Measurements from ENCODE around the gene UBE2J2.

DNA sequence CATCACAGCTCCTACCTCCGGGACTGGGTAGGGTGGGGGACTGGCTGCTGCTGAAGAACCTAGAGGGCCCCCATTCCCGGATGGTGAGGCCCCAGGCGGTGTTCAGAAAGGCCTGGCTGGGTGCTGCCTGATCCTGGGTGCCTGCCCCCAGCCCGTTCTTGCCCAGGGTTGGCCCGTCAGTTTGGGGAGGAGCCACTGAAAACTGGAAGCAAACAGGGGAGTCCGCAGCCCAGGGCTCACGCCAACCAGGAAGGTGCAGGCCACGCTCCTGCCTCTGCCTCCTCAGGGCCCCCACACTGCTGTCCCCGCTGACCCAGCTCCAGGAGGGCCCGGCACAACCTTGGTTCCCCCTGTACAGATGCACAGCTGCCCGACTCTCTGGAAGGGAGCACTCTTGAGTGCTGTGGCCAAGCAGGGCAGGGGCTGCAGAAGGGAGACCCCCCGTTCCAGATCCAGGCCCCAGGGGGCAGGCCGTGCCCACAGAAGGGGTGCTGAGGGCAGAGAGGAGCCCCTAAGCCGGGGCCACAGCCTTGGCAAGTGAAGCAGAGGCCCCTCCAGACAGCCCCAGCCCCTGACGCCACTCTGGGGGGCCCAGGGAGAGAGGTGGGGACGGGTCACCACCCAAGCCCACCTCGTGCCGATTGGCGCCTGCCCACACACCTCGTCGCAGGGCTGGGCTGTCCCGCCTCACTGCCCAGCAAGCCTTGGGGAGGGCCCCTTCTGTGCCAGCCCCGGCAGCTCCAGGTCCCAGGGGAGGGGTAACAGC lies 32.6 kb downstream of the UBE2J2 start:
- no peak for TF ChIP-seq POLR2A (IDR thresholded peaks at IDR 0.05)
- no peak for TF ChIP-seq POLR2AphosphoS5 (IDR thresholded peaks at IDR 0.05)
- TF ChIP-seq, protein P1, sequence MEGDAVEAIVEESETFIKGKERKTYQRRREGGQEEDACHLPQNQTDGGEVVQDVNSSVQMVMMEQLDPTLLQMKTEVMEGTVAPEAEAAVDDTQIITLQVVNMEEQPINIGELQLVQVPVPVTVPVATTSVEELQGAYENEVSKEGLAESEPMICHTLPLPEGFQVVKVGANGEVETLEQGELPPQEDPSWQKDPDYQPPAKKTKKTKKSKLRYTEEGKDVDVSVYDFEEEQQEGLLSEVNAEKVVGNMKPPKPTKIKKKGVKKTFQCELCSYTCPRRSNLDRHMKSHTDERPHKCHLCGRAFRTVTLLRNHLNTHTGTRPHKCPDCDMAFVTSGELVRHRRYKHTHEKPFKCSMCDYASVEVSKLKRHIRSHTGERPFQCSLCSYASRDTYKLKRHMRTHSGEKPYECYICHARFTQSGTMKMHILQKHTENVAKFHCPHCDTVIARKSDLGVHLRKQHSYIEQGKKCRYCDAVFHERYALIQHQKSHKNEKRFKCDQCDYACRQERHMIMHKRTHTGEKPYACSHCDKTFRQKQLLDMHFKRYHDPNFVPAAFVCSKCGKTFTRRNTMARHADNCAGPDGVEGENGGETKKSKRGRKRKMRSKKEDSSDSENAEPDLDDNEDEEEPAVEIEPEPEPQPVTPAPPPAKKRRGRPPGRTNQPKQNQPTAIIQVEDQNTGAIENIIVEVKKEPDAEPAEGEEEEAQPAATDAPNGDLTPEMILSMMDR (IDR thresholded peaks at IDR 0.05): no peak

Data from stomach (tissue), 4 donors.